SK-N-SH treated with all-trans-retinoic acid at 6 μM for 48 hours (cell line): ENCODE results near the gene KIAA1586.

ENCODE experiments used
- ARNTL ChIP-seq: fragments of 450-650 bp; formaldehyde crosslinking; IDR thresholded peaks from 2 replicates; pipeline ENCODE4 v1.5.0; 2020; ENCODE audit warnings: low read depth, mild to moderate bottlenecking, moderate library complexity, borderline replicate concordance
- BACH2 ChIP-seq: fragments of 250-450 bp; sonication (Bioruptor Pico); IDR thresholded peaks from 2 replicates; pipeline ENCODE4 v1.9.0; 2021; ENCODE audit warnings: mild to moderate bottlenecking, borderline replicate concordance
- CSDC2 ChIP-seq: fragments of 250-450 bp; sonication (Bioruptor Pico); IDR thresholded peaks from 2 replicates; pipeline ENCODE4 v1.5.0; 2020; ENCODE audit warnings: mild to moderate bottlenecking, moderate library complexity
- ZC3H10 ChIP-seq: fragments of 250-450 bp; sonication (Bioruptor Pico); IDR thresholded peaks from 2 replicates; pipeline ENCODE4 v1.5.1; 2021; ENCODE audit warnings: mild to moderate bottlenecking, moderate library complexity
- ZFP3 ChIP-seq: fragments of 250-450 bp; sonication (Bioruptor Pico); IDR thresholded peaks from 2 replicates; pipeline ENCODE4 v1.5.0; 2020; ENCODE audit warnings: mild to moderate bottlenecking, moderate library complexity
- TF ChIP-seq, protein P1 (sequence below): fragments of 250-450 bp; sonication (Bioruptor Pico); IDR thresholded peaks from 2 replicates; pipeline ENCODE4 v1.8.0; 2020; ENCODE audit warnings: mild to moderate bottlenecking, moderate library complexity, borderline replicate concordance
- TF ChIP-seq, protein P2 (sequence below): fragments of 250-450 bp; sonication (Bioruptor Pico); IDR thresholded peaks from 2 replicates; pipeline ENCODE4 v1.5.1; 2021; ENCODE audit warnings: mild to moderate bottlenecking, moderate library complexity

- TF ChIP-seq BACH2 (CRISPR knock-in tag) (no peak), ZFP3 (CRISPR knock-in tag) (no peak), ZC3H10 (CRISPR knock-in tag) (no peak), ARNTL (CRISPR knock-in tag) (no peak), CSDC2 (no peak)
- TF ChIP-seq, protein P1, sequence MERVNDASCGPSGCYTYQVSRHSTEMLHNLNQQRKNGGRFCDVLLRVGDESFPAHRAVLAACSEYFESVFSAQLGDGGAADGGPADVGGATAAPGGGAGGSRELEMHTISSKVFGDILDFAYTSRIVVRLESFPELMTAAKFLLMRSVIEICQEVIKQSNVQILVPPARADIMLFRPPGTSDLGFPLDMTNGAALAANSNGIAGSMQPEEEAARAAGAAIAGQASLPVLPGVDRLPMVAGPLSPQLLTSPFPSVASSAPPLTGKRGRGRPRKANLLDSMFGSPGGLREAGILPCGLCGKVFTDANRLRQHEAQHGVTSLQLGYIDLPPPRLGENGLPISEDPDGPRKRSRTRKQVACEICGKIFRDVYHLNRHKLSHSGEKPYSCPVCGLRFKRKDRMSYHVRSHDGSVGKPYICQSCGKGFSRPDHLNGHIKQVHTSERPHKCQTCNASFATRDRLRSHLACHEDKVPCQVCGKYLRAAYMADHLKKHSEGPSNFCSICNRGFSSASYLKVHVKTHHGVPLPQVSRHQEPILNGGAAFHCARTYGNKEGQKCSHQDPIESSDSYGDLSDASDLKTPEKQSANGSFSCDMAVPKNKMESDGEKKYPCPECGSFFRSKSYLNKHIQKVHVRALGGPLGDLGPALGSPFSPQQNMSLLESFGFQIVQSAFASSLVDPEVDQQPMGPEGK (CRISPR knock-in tag) = no peak
- TF ChIP-seq, protein P2, sequence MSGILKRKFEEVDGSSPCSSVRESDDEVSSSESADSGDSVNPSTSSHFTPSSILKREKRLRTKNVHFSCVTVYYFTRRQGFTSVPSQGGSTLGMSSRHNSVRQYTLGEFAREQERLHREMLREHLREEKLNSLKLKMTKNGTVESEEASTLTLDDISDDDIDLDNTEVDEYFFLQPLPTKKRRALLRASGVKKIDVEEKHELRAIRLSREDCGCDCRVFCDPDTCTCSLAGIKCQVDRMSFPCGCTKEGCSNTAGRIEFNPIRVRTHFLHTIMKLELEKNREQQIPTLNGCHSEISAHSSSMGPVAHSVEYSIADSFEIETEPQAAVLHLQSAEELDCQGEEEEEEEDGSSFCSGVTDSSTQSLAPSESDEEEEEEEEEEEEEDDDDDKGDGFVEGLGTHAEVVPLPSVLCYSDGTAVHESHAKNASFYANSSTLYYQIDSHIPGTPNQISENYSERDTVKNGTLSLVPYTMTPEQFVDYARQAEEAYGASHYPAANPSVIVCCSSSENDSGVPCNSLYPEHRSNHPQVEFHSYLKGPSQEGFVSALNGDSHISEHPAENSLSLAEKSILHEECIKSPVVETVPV (CRISPR knock-in tag) = no peak
These were observed 42.2 kb upstream of the KIAA1586 start for GRCh38 chr6:57004292-57004691.
